Stimulated activated CD4-positive, alpha-beta T cell treated with anti-CD3 and anti-CD28 coated beads, Interleukin-15, amount 100 ng/mL, for 24 hours (primary cell): ENCODE data around the gene SLC6A19.
"Not testable (repeated sequence)": the region's sequence is repeated elsewhere in the genome, so short reads cannot be mapped to it uniquely, and the experiment has no call there.

Source experiments
- DNase-seq: peaks from one replicate; pipeline ENCODE4 v3.0.0-alpha.2; 2020

Gene SLC6A19

GRCh38 chr5:1201327-1202025, at the start of gene SLC6A19:
Gene SLC6A19, plus strand, starts transcription at chr5:1201595. Its CDS starts 56 bp downstream, at chr5:1201651.
- DNase-seq = no peak

GRCh38 chr5:1152156-1152555, 49.2 kb upstream of the SLC6A19 start:
- no peak for DNase-seq

GRCh38 chr5:1152771-1153282, 48.6 kb upstream of the SLC6A19 start:
- no peak for DNase-seq

GRCh38 chr5:1153428-1153827, 48.0 kb upstream of the SLC6A19 start:
- DNase-seq = no peak

GRCh38 chr5:1155191-1156032, 46.0 kb upstream of the SLC6A19 start:
- DNase-seq = no peak

GRCh38 chr5:1156033-1156753, 45.2 kb upstream of the SLC6A19 start:
- no peak for DNase-seq

- DNase-seq = no peak
Observed at GRCh38 chr5:1156754-1157460, 44.5 kb upstream of the SLC6A19 start.

GRCh38 chr5:1157461-1157986, 43.9 kb upstream of the SLC6A19 start:
- not testable (repeated sequence) for DNase-seq

GRCh38 chr5:1158647-1159340, 42.6 kb upstream of the SLC6A19 start:
- DNase-seq = no peak

- no peak for DNase-seq
Observed at GRCh38 chr5:1159341-1159675, 42.1 kb upstream of the SLC6A19 start.

- DNase-seq = no peak
Observed at GRCh38 chr5:1159774-1160406, 41.5 kb upstream of the SLC6A19 start.

- no peak for DNase-seq
Observed at GRCh38 chr5:1161108-1161832, 40.1 kb upstream of the SLC6A19 start.

- DNase-seq = no peak
Observed at GRCh38 chr5:1161833-1162229, 39.6 kb upstream of the SLC6A19 start.

- no peak for DNase-seq
Observed at GRCh38 chr5:1162276-1162675, 39.1 kb upstream of the SLC6A19 start.

GRCh38 chr5:1162751-1163150, 38.6 kb upstream of the SLC6A19 start:
- no peak for DNase-seq

GRCh38 chr5:1163366-1163765, 38.0 kb upstream of the SLC6A19 start:
- no peak for DNase-seq

GRCh38 chr5:1163879-1164278, 37.5 kb upstream of the SLC6A19 start:
- DNase-seq = no peak

GRCh38 chr5:1164696-1165630, 36.4 kb upstream of the SLC6A19 start:
- no peak for DNase-seq

GRCh38 chr5:1165864-1166263, 35.5 kb upstream of the SLC6A19 start:
- no peak for DNase-seq

GRCh38 chr5:1166370-1166769, 35.0 kb upstream of the SLC6A19 start:
- no peak for DNase-seq
